SK-N-SH (cell line): ENCODE results near the gene ARMC9. TPM values are rescaled to one million over a fixed set of nuclear protein-coding genes. Genes with fewer than 3 reads are reported as not detected.

Experiments
- CTCF ChIA-PET: fragments of 300-600, 350-600 bp; formaldehyde crosslinking; extraction: SDS; loops from one replicate; lab custom pipeline; 2021; lab: Yijun Ruan, JAX
- POLR2A ChIA-PET: fragments of 350-600 bp; sonication (Branson Sonifier 250); formaldehyde crosslinking; extraction: SDS; loops from one replicate; lab custom pipeline; 2020; ENCODE audit warnings: antibody characterized with exemption, inconsistent platforms; lab: Yijun Ruan, JAX
- DNase-seq: peaks from one replicate; pipeline ENCODE4 v3.0.0; 2012
- H2AFZ ChIP-seq: fragments of 200-600 bp; sonication (generic); 2 replicates; pipeline ENCODE4 v1.8.1; 2016; ENCODE audit warnings: antibody characterized with exemption, mild to moderate bottlenecking, low read depth
- H3F3A ChIP-seq: fragments of 200-600 bp; sonication (generic); replicated peaks from 2 replicates; pipeline ENCODE3; 2016; ENCODE audit warnings: antibody characterized with exemption, mild to moderate bottlenecking; ENCODE audit not compliant: insufficient read depth
- H3K27ac ChIP-seq, 2 experiments: fragments of 200-500 bp in 1 of 2; fragments of 200-600 bp in 1 of 2; sonication (Bioruptor generic) in 1 of 2; sonication (generic), shearing (Covaris generic) in 1 of 2; 2 replicates each; pipeline versions ENCODE4 v1.5.1 to v1.6.1; 2014 to 2016; ENCODE audit warnings: low read depth in 2 of 2, inconsistent platforms in 1 of 2, low read length in 1 of 2, mild to moderate bottlenecking in 1 of 2, mixed read lengths in 1 of 2
- H3K27me3 ChIP-seq: fragments of 200-600 bp; sonication (generic), shearing (Covaris generic); 2 replicates; pipeline ENCODE4 v1.6.1; 2016; ENCODE audit warnings: mixed run types; ENCODE audit not compliant: insufficient read depth
- H3K36me3 ChIP-seq, 2 experiments: fragments of 200-500 bp in 1 of 2; fragments of 200-600 bp in 1 of 2; sonication (Bioruptor generic) in 1 of 2; sonication (generic) in 1 of 2; replicated peaks in 1 of 2; 2 replicates each; pipeline versions ENCODE3 to v1.5.1; 2014 to 2016; ENCODE audit warnings: low read length in 1 of 2, mild to moderate bottlenecking in 1 of 2; ENCODE audit not compliant: insufficient read depth in 2 of 2, control insufficient read depth in 1 of 2
- H3K4me1 ChIP-seq, 2 experiments: fragments of 200-500 bp in 1 of 2; fragments of 200-600 bp in 1 of 2; sonication (Bioruptor generic) in 1 of 2; sonication (generic), shearing (Covaris generic) in 1 of 2; 2 replicates each; pipeline versions ENCODE4 v1.5.1 to v1.6.1; 2014 to 2016; ENCODE audit warnings: low read depth in 1 of 2, low read length in 1 of 2, mixed run types in 1 of 2; ENCODE audit not compliant: insufficient read depth in 2 of 2, control insufficient read depth in 1 of 2
- H3K4me2 ChIP-seq: fragments of 200-600 bp; sonication (generic), shearing (Covaris generic); 2 replicates; pipeline ENCODE4 v1.6.1; 2017; ENCODE audit warnings: mixed run types
- H3K4me3 ChIP-seq, 2 experiments: fragments of 200-500 bp in 1 of 2; fragments of 200-600 bp in 1 of 2; sonication (Bioruptor generic) in 1 of 2; sonication (generic), shearing (Covaris generic) in 1 of 2; 2 replicates each; pipeline versions ENCODE4 v1.5.1 to v1.8.1; 2014 to 2016; ENCODE audit warnings: low read depth in 2 of 2, inconsistent platforms in 1 of 2, low read length in 1 of 2, mild to moderate bottlenecking in 1 of 2, mixed read lengths in 1 of 2, moderate library complexity in 1 of 2
- H3K79me2 ChIP-seq: fragments of 200-600 bp; sonication (generic); 2 replicates; pipeline ENCODE4 v1.8.1; 2017; ENCODE audit warnings: mild to moderate bottlenecking; ENCODE audit not compliant: insufficient read depth
- H3K9ac ChIP-seq: fragments of 200-600 bp; sonication (generic); 2 replicates; pipeline ENCODE4 v1.6.1; 2017; ENCODE audit warnings: mixed run types
- H3K9me2 ChIP-seq: fragments of 200-600 bp; sonication (generic); 2 replicates; pipeline ENCODE4 v1.6.1; 2017; ENCODE audit warnings: mixed run types
- H3K9me3 ChIP-seq: fragments of 200-600 bp; sonication (generic); 2 replicates; pipeline ENCODE4 v1.6.1; 2017; ENCODE audit warnings: mixed run types, mild to moderate bottlenecking, moderate library complexity
- H4K20me1 ChIP-seq: fragments of 200-600 bp; sonication (generic); 2 replicates; pipeline ENCODE4 v1.6.1; 2017; ENCODE audit warnings: mild to moderate bottlenecking, mixed run types; ENCODE audit not compliant: insufficient read depth
- CHD2 ChIP-seq: fragments of 150-350 bp; IDR thresholded peaks from 2 replicates; pipeline ENCODE4 v1.6.1; 2018; ENCODE audit warnings: low read length; ENCODE audit not compliant: partially characterized antibody
- EZH2phosphoT487 ChIP-seq: fragments of 200-600 bp; sonication (generic); IDR thresholded peaks from 2 replicates; pipeline ENCODE4 v1.6.1; 2017; ENCODE audit warnings: low read depth, mixed run types, mild to moderate bottlenecking, antibody characterized with exemption, moderate library complexity, borderline replicate concordance
- FOSL2 ChIP-seq: IDR thresholded peaks from 2 replicates; pipeline ENCODE4 v1.4.0; 2012; ENCODE audit warnings: low read depth, mild to moderate bottlenecking, moderate library complexity, borderline replicate concordance
- FOXJ3 ChIP-seq: sonication (generic); formaldehyde crosslinking; IDR thresholded peaks from 2 replicates; pipeline ENCODE4 v1.5.1; 2020; ENCODE audit warnings: mild to moderate bottlenecking, missing genetic modification reagents
- FOXM1 ChIP-seq: IDR thresholded peaks from 2 replicates; pipeline ENCODE4 v1.4.0; 2012; ENCODE audit warnings: low read depth, mild to moderate bottlenecking
- IRF3 ChIP-seq: fragments of 150-350 bp; IDR thresholded peaks from 2 replicates; pipeline ENCODE4 v1.6.1; 2016; ENCODE audit warnings: mild to moderate bottlenecking, low read depth, low read length
- JUND ChIP-seq: IDR thresholded peaks from 2 replicates; pipeline ENCODE4 v1.4.0; 2012
- MEF2A ChIP-seq: IDR thresholded peaks from 2 replicates; pipeline ENCODE4 v1.4.0; 2012; ENCODE audit warnings: low read depth, borderline replicate concordance
- MXI1 ChIP-seq: IDR thresholded peaks from 2 replicates; pipeline ENCODE4 v1.6.1; 2012; ENCODE audit warnings: mild to moderate bottlenecking, low read depth, low read length, improper control_type of control experiment
- NRF1 ChIP-seq: IDR thresholded peaks from 2 replicates; pipeline ENCODE4 v1.6.1; 2012; ENCODE audit warnings: low read depth, mild to moderate bottlenecking, low read length
- POLR2AphosphoS5 ChIP-seq: IDR thresholded peaks from 2 replicates; pipeline ENCODE4 v1.6.1; 2012; ENCODE audit warnings: low read depth, low read length
- RAD21 ChIP-seq: IDR thresholded peaks from 2 replicates; pipeline ENCODE4 v1.6.1; 2012; ENCODE audit warnings: mild to moderate bottlenecking, low read length
- RCOR1 ChIP-seq: fragments of 150-350 bp; IDR thresholded peaks from 2 replicates; pipeline ENCODE4 v1.6.1; 2017; ENCODE audit warnings: antibody characterized with exemption, low read length
- SMC3 ChIP-seq: IDR thresholded peaks from 2 replicates; pipeline ENCODE4 v1.6.1; 2012; ENCODE audit warnings: low read depth, low read length, improper control_type of control experiment
- TCF12 ChIP-seq: IDR thresholded peaks from 2 replicates; pipeline ENCODE4 v1.4.0; 2012
- TEAD4 ChIP-seq: IDR thresholded peaks from 2 replicates; pipeline ENCODE4 v1.4.0; 2012; ENCODE audit warnings: mild to moderate bottlenecking, borderline replicate concordance; ENCODE audit not compliant: insufficient read depth
- USF1 ChIP-seq: IDR thresholded peaks from 2 replicates; pipeline ENCODE4 v1.4.0; 2012; ENCODE audit warnings: low read depth, borderline replicate concordance
- ZBTB33 ChIP-seq: IDR thresholded peaks from 2 replicates; pipeline ENCODE4 v1.4.0; 2012; ENCODE audit warnings: low read depth, borderline replicate concordance
- WGBS: methylation state at CpG from one replicate; pipeline ENCODE4 v1.1.6; 2017; ENCODE audit warnings: low lambda C conversion rate; 5-methylcytosine and 5-hydroxymethylcytosine counted together
- polyA plus RNA-seq, 3 experiments: library from polyadenylated mRNA; depleted of rRNA; stranded (reverse); fragments of >200 nt; gene quantifications; 2 replicates each; pipeline ENCODE4 v1.2.3, GENCODE V29; 2012
- TF ChIP-seq, protein P1 (sequence below): IDR thresholded peaks from 2 replicates; pipeline ENCODE4; 2012
- TF ChIP-seq, protein P2 (sequence below): fragments of 150-350 bp; IDR thresholded peaks from 2 replicates; pipeline ENCODE4 v1.6.1; 2017; ENCODE audit warnings: antibody characterized with exemption, low read length, low read depth, borderline replicate concordance

Gene ARMC9
- polyA plus RNA-seq, 1 of the 3 experiments (the other 2 are of a cell fraction), result 25.3 TPM

DNA sequence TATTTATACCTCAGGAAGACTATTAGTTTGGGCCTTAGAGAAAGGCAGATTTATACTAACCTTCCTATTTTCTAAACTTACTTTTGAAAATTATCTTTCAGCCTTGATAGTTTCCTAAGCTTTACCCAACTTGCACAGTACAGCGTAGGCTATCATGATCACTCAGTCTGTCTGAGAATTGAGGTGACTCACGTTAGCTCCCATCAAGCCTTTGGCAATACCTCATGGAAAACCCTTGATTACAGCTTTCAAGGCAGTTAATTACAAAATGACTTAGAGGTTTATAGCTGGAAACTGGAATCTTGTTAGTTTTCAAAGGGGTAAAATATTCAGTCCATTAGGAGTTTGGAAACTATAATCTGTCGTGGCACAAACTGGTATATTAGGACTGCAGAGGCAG is 26.4 kb upstream of the ARMC9 start:
- TF ChIP-seq USF1 (no peak), RAD21 (no peak), MEF2A (no peak), TCF12 (no peak), CHD2 (no peak), MXI1 (no peak), ZBTB33 (no peak), FOXM1 (no peak), TEAD4 (no peak), POLR2AphosphoS5 (no peak), FOXJ3 (CRISPR knock-in tag) (no peak), EZH2phosphoT487 (no peak), JUND (no peak), NRF1 (no peak), IRF3 (no peak), SMC3 (no peak), RCOR1 (no peak), FOSL2 (no peak)
- TF ChIP-seq, protein P1, sequence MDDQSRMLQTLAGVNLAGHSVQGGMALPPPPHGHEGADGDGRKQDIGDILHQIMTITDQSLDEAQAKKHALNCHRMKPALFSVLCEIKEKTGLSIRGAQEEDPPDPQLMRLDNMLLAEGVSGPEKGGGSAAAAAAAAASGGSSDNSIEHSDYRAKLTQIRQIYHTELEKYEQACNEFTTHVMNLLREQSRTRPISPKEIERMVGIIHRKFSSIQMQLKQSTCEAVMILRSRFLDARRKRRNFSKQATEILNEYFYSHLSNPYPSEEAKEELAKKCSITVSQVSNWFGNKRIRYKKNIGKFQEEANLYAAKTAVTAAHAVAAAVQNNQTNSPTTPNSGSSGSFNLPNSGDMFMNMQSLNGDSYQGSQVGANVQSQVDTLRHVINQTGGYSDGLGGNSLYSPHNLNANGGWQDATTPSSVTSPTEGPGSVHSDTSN, result no peak
- TF ChIP-seq, protein P2, sequence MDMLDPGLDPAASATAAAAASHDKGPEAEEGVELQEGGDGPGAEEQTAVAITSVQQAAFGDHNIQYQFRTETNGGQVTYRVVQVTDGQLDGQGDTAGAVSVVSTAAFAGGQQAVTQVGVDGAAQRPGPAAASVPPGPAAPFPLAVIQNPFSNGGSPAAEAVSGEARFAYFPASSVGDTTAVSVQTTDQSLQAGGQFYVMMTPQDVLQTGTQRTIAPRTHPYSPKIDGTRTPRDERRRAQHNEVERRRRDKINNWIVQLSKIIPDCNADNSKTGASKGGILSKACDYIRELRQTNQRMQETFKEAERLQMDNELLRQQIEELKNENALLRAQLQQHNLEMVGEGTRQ, result no peak
- TF ChIP-seq, all 33 proteins: peak for 0
- CTCF ChIA-PET, result interaction anchor here (2.3 kb wide), 1 partner anchor 68 kb away, joined by 6 read pairs; no protein-coding TSS in a partner anchor
- WGBS, result 96% methylated on average over 3 of the region's 3 CpGs
- no peak overlapping the region for H3K4me2 ChIP-seq
- H3K4me3 ChIP-seq, result no peak overlapping the region
- no peaks in the 10 kb centered on the region for H3K27me3 ChIP-seq
- H4K20me1 ChIP-seq, result no peaks in the 10 kb centered on the region
- peaks cover 12 to 17% of the 10 kb centered on the region in 2 experiments for H3K4me1 ChIP-seq
- H3K9ac ChIP-seq, result no peak overlapping the region
- no peak overlapping the region for H3K27ac ChIP-seq
- H2AFZ ChIP-seq, result no peak overlapping the region
- peaks cover 22 to 36% of the 10 kb centered on the region in 2 experiments for H3K36me3 ChIP-seq
- H3K9me3 ChIP-seq, result no peaks in the 10 kb centered on the region
- H3K79me2 ChIP-seq, result no peaks in the 10 kb centered on the region
- POLR2A ChIA-PET, result no interaction called here
- peaks cover 8% of the 10 kb centered on the region for H3F3A ChIP-seq
- no peaks in the 10 kb centered on the region for H3K9me2 ChIP-seq
- DNase-seq, result no peak
